AG04450 (cell line): ENCODE results near the gene UGT3A1. TPM values are rescaled to one million over a fixed set of nuclear protein-coding genes. Genes with fewer than 3 reads are reported as not detected.

Experiments
- CTCF ChIA-PET: fragments of 300-600, 350-600 bp; formaldehyde crosslinking; extraction: SDS; loops from one replicate; lab custom pipeline; 2022; ENCODE audit warnings: antibody characterized with exemption, inconsistent platforms; lab: Charles Lee
- POLR2A ChIA-PET: fragments of 350-600 bp; formaldehyde crosslinking; extraction: SDS; loops from one replicate; lab custom pipeline; 2021; ENCODE audit warnings: antibody characterized with exemption, inconsistent platforms; lab: Yijun Ruan, JAX
- DNase-seq: peaks from one replicate; pipeline ENCODE4 v3.0.0-alpha.2; 2011; ENCODE audit warnings: low read depth, low spot score
- H3K27ac ChIP-seq: one replicate; pipeline ENCODE4 v1.5.1; 2012; ENCODE audit warnings: low read depth, low read length, control low read depth
- H3K27me3 ChIP-seq: one replicate; pipeline ENCODE4 v1.6.0; 2012; ENCODE audit warnings: low read length; ENCODE audit not compliant: control insufficient read depth, insufficient read depth
- H3K4me3 ChIP-seq: 2 replicates; pipeline ENCODE4 v1.5.1; 2011; ENCODE audit warnings: mild to moderate bottlenecking, low read depth, low read length, control low read depth
- H3K9me3 ChIP-seq: 2 replicates; pipeline ENCODE4 v1.5.1; 2012; ENCODE audit warnings: low read length; ENCODE audit not compliant: control insufficient read depth, insufficient read depth
- polyA plus RNA-seq: library from polyadenylated mRNA; depleted of rRNA; stranded (reverse); fragments of >200 nt; gene quantifications from 2 replicates; pipeline ENCODE4 v1.2.3, GENCODE V29; 2011
- TF ChIP-seq, protein P1 (sequence below): IDR thresholded peaks from 2 replicates; pipeline ENCODE4 v1.5.1; 2011; ENCODE audit warnings: low read depth, low read length, control low read depth, inconsistent platforms

The UGT3A1 gene
- polyA plus RNA-seq, 1 experiment, result not detected

DNA sequence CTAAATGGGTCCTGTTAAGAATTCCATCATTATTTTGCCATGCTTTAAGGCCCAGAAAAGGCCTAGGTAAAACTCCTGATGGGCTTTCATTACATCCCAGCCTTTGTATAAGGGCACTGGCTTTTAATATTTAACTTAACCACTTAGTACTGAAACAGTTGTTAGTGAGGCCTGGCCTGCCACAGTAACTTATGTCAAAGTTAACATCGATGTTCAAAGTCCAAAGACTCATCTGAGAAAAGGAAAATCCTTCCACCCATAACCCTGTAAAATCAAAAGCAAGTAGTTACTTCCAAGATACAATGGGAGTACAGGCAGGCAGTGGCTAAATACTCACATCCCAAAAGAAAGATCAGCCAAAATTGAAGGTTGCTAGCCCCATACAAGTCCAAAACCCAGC, 15.0 kb upstream of the UGT3A1 start:
- Histone ChIP-seq H3K27ac (no peak overlapping the region), H3K27me3 (no peaks in the 10 kb centered on the region), H3K9me3 (no peaks in the 10 kb centered on the region), H3K4me3 (no peak overlapping the region)
- TF ChIP-seq, protein P1, sequence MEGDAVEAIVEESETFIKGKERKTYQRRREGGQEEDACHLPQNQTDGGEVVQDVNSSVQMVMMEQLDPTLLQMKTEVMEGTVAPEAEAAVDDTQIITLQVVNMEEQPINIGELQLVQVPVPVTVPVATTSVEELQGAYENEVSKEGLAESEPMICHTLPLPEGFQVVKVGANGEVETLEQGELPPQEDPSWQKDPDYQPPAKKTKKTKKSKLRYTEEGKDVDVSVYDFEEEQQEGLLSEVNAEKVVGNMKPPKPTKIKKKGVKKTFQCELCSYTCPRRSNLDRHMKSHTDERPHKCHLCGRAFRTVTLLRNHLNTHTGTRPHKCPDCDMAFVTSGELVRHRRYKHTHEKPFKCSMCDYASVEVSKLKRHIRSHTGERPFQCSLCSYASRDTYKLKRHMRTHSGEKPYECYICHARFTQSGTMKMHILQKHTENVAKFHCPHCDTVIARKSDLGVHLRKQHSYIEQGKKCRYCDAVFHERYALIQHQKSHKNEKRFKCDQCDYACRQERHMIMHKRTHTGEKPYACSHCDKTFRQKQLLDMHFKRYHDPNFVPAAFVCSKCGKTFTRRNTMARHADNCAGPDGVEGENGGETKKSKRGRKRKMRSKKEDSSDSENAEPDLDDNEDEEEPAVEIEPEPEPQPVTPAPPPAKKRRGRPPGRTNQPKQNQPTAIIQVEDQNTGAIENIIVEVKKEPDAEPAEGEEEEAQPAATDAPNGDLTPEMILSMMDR, result no peak
- ChIA-PET CTCF (no interaction called here), POLR2A (no interaction called here)
- no peak for DNase-seq

DNA sequence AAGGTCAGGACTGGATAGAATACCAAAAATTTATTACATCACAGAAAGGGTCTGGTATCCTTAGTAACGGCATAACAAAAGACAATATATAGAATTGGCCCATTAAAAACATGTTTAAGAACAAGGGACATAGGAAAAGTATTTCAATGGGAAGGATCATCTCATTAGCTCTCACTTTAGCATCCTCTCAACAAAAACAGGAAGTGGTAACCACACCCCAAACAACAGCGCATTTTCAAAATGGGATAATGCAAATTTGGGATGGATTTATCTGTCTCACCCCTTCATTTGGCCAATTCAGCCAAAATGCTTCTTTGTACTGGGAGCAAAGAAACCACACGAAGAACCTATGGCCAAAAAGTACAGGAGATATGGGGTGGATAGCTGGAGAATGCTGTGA, 9.8 kb upstream of the UGT3A1 start:
- H3K27ac ChIP-seq, result no peak overlapping the region
- H3K4me3 ChIP-seq, result no peak overlapping the region
- ChIA-PET POLR2A (no interaction called here), CTCF (no interaction called here)
- TF ChIP-seq, protein P1, result no peak
- H3K9me3 ChIP-seq, result no peaks in the 10 kb centered on the region
- H3K27me3 ChIP-seq, result no peaks in the 10 kb centered on the region
- no peak for DNase-seq

DNA sequence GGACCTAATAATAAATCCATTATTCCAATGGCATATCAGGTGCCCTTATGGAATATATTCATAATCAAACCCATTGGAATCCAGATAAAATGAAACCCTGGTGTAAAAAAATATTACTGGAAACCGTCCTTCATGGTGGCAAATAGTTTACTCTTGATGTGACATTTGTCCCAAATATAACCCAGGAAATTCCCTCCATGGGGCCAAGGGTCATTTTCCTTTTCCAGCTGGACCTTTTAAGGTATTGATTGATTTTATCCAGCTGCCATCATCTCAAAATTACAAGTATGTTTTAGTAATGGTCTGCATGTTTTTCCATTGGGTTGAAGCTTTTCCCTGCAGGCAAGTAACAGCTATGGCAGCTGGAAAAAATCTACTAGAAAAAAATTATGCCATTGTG, 8.4 kb upstream of the UGT3A1 start:
- DNase-seq, result no peak
- no peaks in the 10 kb centered on the region for H3K9me3 ChIP-seq
- POLR2A ChIA-PET, result no interaction called here
- no peaks in the 10 kb centered on the region for H3K27me3 ChIP-seq
- no peak overlapping the region for H3K4me3 ChIP-seq
- no peak overlapping the region for H3K27ac ChIP-seq
- CTCF ChIA-PET, result no interaction called here
- TF ChIP-seq, protein P1, result no peak

DNA sequence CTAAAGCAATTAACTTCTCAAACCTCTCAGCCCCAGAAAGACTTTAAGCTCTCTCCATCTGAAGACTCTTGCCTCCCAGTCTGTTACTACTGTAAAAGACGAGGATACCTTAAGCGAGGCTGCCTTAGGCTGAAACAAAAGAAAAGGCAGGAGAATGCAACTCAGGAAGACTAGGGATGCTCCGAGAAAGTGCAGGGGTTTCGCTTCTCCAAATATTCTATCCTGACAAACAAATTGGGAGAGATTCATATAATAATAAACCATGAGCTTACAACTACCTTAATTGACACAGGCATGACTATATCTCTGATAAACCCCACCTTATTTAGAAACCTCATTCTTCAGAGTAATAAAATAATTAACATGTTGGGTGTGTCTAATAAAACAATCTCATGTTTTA, 4.9 kb upstream of the UGT3A1 start:
- TF ChIP-seq, protein P1, result no peak
- Histone ChIP-seq H3K27me3 (no peaks in the 10 kb centered on the region), H3K27ac (no peak overlapping the region), H3K4me3 (no peak overlapping the region), H3K9me3 (no peaks in the 10 kb centered on the region)
- ChIA-PET CTCF (no interaction called here), POLR2A (no interaction called here)
- DNase-seq, result no peak

DNA sequence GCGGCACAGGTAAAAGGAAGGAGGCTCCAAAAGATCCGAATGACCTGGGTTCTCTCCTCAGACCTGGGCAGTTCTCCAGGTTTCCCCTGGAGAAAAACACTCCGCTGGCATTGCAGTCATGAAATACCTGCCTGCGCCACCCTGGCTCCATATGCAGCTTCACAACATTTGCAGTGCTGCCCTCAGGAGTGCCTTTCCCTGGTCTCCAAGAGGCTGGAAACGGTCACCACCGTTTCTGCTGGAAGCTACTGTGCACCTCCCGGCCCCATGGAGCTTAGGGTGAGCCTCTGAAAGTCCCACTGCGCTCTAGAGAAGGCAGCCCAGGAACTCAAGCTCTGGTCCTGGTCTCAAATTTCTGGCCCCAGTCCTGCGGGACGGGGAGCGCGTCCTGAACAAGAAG, 670 bp downstream of the UGT3A1 start:
- Histone ChIP-seq H3K9me3 (no peaks in the 10 kb centered on the region), H3K27ac (no peak overlapping the region), H3K4me3 (no peak overlapping the region), H3K27me3 (peaks cover 4% of the 10 kb centered on the region)
- ChIA-PET POLR2A (no interaction called here), CTCF (no interaction called here)
- no peak for DNase-seq
- TF ChIP-seq, protein P1, result no peak
